ENCODE results near the gene CRB1. TPM values are rescaled to one million over a fixed set of nuclear protein-coding genes. Genes with fewer than 3 reads are reported as not detected.

The CRB1 gene
- total RNA-seq, 2 donors from 2014 or later: not detected

GRCh38 chr1:197284966-197285365 lies 16.9 kb downstream of the CRB1 start:
- H3K27me3 Mint-ChIP-seq (ENCODE audit: insufficient read depth): no peaks in the 10 kb centered on the region
- no peak overlapping the region for H3K9ac ChIP-seq (ENCODE audit: extremely low read depth, low read length, poor library complexity, severe bottlenecking)
- no peaks in the 10 kb centered on the region for H3K4me1 Mint-ChIP-seq
- no peak for TF ChIP-seq CTCF (conservative IDR thresholded peaks at IDR 0.05)
- H3K36me3 Mint-ChIP-seq (ENCODE audit: low read depth): no peaks in the 10 kb centered on the region
- H3K4me1 ChIP-seq (ENCODE audit: control insufficient read depth, insufficient read depth, low read length): no peaks in the 10 kb centered on the region
- no peaks in the 10 kb centered on the region for H3K36me3 ChIP-seq (ENCODE audit: control insufficient read depth, insufficient read depth, low read length)
- H3K4me3 Mint-ChIP-seq: no peak overlapping the region
- DNase-seq: no peak
- H3K27me3 ChIP-seq (ENCODE audit: control insufficient read depth, insufficient read depth, low read length, poor library complexity, severe bottlenecking): no peaks in the 10 kb centered on the region
- H3K27ac Mint-ChIP-seq: no peak overlapping the region
- H3K9me3 ChIP-seq (ENCODE audit: control insufficient read depth, low read length): no peaks in the 10 kb centered on the region
- H3K9me3 Mint-ChIP-seq: no peaks in the 10 kb centered on the region
- WGBS, 2 experiments (ENCODE audit: insufficient coverage in 1 of 2, insufficient read length in 1 of 2): 86 to 92% methylated on average over 1 to 2 of the region's 2 CpGs
- no peak overlapping the region for H3K27ac ChIP-seq (ENCODE audit: low read depth, low read length)
- H3K4me3 ChIP-seq (ENCODE audit: low read length): no peak overlapping the region

GRCh38 chr1:197285526-197286205 lies 17.6 kb downstream of the CRB1 start:
- H3K27me3 Mint-ChIP-seq (ENCODE audit: insufficient read depth): no peaks in the 10 kb centered on the region
- no peaks in the 10 kb centered on the region for H3K27me3 ChIP-seq (ENCODE audit: control insufficient read depth, insufficient read depth, low read length, poor library complexity, severe bottlenecking)
- 77 to 93% methylated on average over 4 of the region's 4 CpGs for WGBS, 2 experiments (ENCODE audit: insufficient coverage in 1 of 2, insufficient read length in 1 of 2)

DNA sequence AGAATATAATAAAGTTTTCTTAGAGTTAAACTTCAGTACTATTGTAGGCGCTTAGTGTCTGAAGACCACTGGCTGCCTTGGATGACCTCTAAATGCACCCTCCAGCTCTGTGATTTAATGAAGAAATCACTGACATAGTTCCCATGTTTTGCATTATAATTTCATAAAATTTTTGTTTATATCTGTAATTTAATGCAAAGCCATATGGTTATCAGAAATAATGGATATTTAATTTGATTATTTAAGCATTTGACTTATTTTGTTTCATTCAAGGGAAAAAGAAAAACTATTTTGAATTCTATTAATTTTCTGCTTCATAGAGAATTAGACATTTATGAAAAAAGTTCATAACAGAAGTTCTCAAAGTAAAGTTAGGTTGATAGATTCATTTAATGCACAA lies 18.6 kb downstream of the CRB1 start:
- Mint-ChIP-seq H3K27me3 (ENCODE audit: insufficient read depth) (no peaks in the 10 kb centered on the region), H3K9me3 (no peaks in the 10 kb centered on the region), H3K4me1 (no peaks in the 10 kb centered on the region), H3K4me3 (no peak overlapping the region), H3K36me3 (ENCODE audit: low read depth) (no peaks in the 10 kb centered on the region), H3K27ac (no peak overlapping the region)
- no peaks in the 10 kb centered on the region for H3K4me1 ChIP-seq (ENCODE audit: control insufficient read depth, insufficient read depth, low read length)
- WGBS, 2 experiments (ENCODE audit: insufficient coverage in 1 of 2, insufficient read length in 1 of 2): 100% methylated on average over 1 of the region's 1 CpG; no CpG with 5 or more reads in 1 of the 2 experiments
- no peak overlapping the region for H3K4me3 ChIP-seq (ENCODE audit: low read length)
- H3K9ac ChIP-seq (ENCODE audit: extremely low read depth, low read length, poor library complexity, severe bottlenecking): no peak overlapping the region
- no peak for TF ChIP-seq CTCF (conservative IDR thresholded peaks at IDR 0.05)
- no peaks in the 10 kb centered on the region for H3K36me3 ChIP-seq (ENCODE audit: control insufficient read depth, insufficient read depth, low read length)
- no peak overlapping the region for H3K27ac ChIP-seq (ENCODE audit: low read depth, low read length)
- no peak for DNase-seq
- H3K27me3 ChIP-seq (ENCODE audit: control insufficient read depth, insufficient read depth, low read length, poor library complexity, severe bottlenecking): no peaks in the 10 kb centered on the region
- H3K9me3 ChIP-seq (ENCODE audit: control insufficient read depth, low read length): no peaks in the 10 kb centered on the region

More at GRCh38 chr1:197285526-197286205, 17.6 kb downstream of the CRB1 start:
- Mint-ChIP-seq H3K4me1 (no peaks in the 10 kb centered on the region), H3K27ac (no peak overlapping the region), H3K4me3 (no peak overlapping the region), H3K9me3 (no peaks in the 10 kb centered on the region), H3K36me3 (ENCODE audit: low read depth) (no peaks in the 10 kb centered on the region)
- no peak overlapping the region for H3K27ac ChIP-seq (ENCODE audit: low read depth, low read length)
- H3K36me3 ChIP-seq (ENCODE audit: control insufficient read depth, insufficient read depth, low read length): no peaks in the 10 kb centered on the region
- DNase-seq: no peak
- H3K9ac ChIP-seq (ENCODE audit: extremely low read depth, low read length, poor library complexity, severe bottlenecking): no peak overlapping the region
- H3K4me1 ChIP-seq (ENCODE audit: control insufficient read depth, insufficient read depth, low read length): no peaks in the 10 kb centered on the region
- H3K4me3 ChIP-seq (ENCODE audit: low read length): no peak overlapping the region
- no peaks in the 10 kb centered on the region for H3K9me3 ChIP-seq (ENCODE audit: control insufficient read depth, low read length)
- no peak for TF ChIP-seq CTCF (conservative IDR thresholded peaks at IDR 0.05)
